Jurkat, Clone E6-1 (cell line): Measurements from ENCODE around the gene SERF1A. TPM values are rescaled to one million over a fixed set of nuclear protein-coding genes. Genes with fewer than 3 reads are reported as not detected.
"Not testable (repeated sequence)": the region's sequence is repeated elsewhere in the genome, so short reads cannot be mapped to it uniquely, and the experiment has no call there.

Experiments
- DNase-seq: peaks from one replicate; pipeline ENCODE4 v3.0.0-alpha.2; 2011; ENCODE audit warnings: low read depth, low spot score
- H3K4me3 ChIP-seq: 2 replicates; pipeline ENCODE4 v1.5.1; 2011; ENCODE audit warnings: mild to moderate bottlenecking, low read length, control low read depth, moderate library complexity
- polyA plus RNA-seq: library from polyadenylated mRNA; unstranded; fragments of >200 nt; gene quantifications from one replicate; pipeline ENCODE4 v1.2.1, GENCODE V29; 2012; ENCODE audit warnings: missing spikeins; ENCODE audit not compliant: insufficient read length, insufficient read depth

Gene SERF1A
- 1.1 TPM for polyA plus RNA-seq

DNA sequence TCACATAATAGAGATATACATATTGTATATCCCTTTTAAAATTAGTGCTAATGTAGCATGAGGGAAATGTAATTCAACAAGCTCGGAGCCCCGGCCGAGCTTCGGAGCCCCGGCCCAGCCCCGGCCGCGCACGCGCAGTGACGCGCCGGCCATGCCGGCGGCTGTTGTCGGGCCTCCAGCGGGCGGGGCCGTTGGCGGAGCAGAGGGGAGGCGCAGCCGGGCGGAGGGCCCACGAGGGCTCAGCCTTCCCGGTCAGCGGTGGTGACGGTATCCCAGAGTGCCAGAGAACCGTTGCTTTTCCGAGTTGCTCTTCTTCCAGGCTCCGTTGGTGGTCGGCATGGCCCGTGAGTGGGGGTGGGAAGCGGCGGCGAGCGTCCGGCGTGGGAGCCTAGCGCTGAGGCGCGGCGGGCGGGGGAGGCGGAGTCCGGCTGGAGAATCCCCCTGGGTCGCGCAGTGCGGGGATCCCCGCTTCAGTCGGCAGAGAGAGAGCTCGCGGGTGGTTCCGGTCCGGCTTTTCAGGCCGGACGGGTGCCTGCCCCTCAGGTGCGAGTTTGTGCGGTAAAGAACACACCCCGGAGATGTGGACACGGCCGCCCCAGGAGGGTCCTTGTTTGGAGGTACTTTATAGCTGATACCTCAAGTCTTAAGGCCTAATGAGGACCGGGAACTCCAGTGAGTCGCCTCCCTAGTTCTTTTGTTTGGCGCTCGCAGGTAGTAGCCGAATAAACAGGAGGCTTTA lies at the start of gene SERF1A:
Gene SERF1A, plus strand, starts transcription at position 137 of the 739 bp plus-strand sequence. Its CDS starts 201 bp downstream, at position 338.
- H3K4me3 ChIP-seq, DNase-seq: not testable (repeated sequence)

DNA sequence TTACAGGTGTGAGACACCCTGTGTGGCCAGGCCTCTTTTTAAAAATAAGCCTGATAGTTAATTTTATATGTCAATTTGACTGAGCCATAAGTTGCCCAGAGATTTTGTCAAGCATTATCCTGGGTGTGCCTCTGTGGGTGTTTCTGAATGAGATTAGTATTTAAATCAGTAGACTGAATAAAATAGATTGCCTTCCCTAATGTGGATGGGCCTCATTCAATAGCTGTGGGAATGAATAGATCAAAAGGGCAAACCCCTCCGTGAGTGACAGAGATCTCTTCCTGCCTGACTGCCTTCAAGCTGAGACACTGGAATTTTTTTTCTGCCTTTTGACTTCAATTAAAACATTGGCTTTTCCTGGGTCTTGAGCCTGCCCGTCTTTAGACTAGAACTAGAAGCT lies 33.7 kb upstream of the SERF1A start:
- not testable (repeated sequence) for DNase-seq, H3K4me3 ChIP-seq

DNA sequence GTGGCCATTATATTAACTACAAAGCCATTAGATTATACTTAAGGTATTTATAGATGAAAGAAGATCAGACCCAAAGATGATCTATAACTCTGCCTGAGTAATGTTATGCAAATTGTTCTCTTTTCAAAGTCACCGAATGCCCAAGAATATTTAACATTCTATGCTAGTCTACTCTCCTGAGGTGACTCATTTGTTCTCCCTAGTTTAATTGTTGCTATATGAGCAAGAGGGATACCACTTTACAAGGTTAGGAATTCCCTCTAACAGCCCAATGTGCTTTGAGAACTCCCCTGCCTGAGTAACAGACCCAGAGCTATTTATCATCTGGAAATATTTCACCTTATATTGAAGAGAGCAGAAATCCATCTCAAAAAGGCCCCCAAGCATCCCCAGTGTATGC lies 29.8 kb upstream of the SERF1A start:
- DNase-seq, H3K4me3 ChIP-seq: not testable (repeated sequence)

DNA sequence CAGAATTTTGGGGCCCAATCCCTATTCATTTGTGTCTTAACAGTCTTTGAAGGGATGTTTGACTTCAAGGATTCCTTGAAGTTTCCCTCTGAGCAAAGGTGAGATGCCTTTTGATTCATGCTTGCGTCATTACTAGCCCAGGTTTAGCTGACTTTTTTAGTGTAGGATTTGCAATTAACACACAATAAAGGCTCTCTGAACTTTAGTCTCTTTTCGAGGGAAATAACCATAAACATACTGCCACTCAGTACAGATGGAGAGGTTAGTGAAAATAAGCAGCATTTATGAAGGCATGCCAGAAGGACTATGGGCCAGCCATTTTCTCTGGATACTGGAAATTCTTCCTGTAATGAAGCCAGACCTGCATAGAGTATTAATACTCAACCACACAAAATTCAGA lies 4.4 kb upstream of the SERF1A start:
- H3K4me3 ChIP-seq, DNase-seq: not testable (repeated sequence)

DNA sequence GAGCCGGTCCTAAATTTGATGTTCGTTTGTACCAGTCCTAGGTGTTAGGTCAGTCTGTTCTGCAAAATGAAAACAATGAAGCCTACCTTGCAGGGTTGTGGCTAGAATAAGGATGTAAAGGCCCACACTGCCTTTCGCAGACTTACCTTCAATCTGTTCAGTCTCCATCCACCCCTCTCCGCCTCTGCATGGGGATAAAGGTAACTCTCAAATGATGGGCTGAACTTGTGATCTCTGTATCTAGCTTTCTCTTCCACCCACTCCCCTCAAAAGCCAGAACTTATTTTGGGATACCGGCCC lies 753 bp downstream of the SERF1A start:
- not testable (repeated sequence) for H3K4me3 ChIP-seq, DNase-seq

DNA sequence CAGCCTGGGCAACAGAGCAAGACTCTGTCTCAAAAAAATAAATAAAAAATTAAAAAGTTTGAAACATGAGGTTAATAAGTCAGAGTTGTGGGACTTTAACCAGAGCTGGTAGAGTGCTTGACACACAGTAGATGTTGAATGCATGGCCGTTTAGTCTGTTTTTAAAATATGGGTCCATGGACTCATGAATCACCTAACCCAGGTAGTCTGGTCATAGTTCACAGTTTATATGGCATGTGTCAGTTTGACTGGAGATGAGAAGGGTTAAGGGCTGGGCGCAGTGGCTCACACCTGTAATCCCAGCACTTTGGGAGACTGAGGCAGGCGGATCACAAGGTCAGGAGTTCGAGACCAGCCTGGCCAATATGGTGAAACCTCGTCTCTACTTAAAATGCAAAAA lies 6.2 kb downstream of the SERF1A start:
- DNase-seq, H3K4me3 ChIP-seq: not testable (repeated sequence)

DNA sequence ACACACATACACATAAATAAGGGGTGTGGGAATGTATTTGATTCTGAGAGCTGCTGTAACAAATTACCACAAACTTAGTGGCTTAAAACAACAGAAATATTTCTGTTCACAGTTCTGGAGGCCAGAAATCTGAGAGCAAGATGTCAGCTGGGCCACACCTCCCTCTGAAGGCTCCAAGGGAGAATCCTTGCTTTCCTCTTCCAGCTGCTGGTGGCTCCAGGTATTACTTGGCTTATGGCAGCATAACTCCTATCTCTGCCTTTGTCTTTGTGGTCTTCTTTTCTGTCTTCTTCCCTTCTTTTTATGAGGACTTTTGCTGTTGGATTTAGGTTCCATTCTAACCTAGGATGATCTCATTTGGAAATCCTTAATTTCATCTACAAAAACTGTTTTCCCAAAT lies 16.4 kb downstream of the SERF1A start:
- DNase-seq, H3K4me3 ChIP-seq: not testable (repeated sequence)

DNA sequence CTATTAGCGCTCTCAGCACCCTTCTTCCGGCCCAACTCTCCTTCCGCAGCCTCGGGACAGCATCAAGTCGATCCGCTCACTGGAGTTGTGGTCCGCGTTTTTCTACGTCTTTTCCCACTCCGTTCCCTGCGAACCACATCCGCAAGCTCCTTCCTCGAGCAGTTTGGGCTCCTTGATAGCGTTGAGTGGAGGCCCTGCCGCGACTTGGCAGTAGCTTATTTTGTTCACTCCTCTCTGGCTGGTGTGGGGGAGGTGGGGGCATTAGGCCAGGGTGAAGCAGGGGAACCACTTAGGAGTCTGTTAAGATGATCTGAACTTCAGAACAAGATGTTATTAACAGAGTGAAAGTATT lies 24.7 kb downstream of the SERF1A start:
- H3K4me3 ChIP-seq, DNase-seq: not testable (repeated sequence)

DNA sequence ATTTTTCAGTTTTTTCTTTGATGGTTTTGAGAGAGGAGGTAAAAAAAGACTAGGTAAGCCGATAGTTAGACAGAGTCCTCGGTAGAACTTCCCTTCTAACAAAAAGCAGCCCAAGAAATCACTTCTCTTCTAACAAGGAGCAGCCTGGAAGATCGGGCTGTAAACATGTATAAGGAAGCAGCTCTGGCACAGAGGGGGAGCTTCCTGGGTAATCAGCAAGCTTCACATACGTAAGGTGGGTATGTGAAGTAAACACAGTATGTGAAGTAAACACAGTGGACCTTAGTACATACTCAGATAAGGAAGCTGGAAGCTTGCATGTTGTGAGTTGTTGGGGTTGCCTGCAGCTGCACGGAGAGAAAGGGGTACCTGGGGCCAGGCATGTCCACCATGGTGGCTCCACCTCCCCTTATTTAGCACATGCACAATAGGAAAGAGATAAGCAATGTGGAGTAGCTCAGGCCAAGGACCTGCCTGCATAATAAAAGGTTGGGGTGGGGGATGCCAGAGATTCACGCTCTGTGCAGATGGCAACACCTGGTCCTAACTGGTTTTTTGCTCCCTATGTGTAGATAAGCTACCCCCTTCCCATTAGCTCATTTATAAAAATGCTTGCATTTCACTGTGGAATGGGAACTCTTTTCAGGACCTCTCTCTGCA lies 31.4 kb downstream of the SERF1A start:
- not testable (repeated sequence) for H3K4me3 ChIP-seq, DNase-seq

DNA sequence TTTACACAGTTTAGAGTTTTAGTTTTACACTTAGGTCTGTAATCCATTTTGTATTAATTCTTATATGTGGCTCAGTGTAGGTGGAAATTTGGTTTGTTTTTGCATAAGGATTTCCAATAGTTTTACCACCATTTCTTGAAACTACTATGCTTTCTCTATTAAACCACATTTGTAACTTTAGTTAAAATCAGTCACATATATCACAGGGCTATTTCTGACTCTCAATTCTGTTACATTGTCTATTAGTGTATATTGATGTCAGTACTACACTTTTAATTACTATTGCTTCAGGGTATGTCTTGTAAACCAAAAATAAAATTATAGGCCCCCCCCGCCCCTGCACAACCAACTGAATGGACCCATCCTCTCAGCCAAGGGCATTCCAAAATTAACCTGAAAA lies 32.1 kb downstream of the SERF1A start:
- not testable (repeated sequence) for DNase-seq, H3K4me3 ChIP-seq

DNA sequence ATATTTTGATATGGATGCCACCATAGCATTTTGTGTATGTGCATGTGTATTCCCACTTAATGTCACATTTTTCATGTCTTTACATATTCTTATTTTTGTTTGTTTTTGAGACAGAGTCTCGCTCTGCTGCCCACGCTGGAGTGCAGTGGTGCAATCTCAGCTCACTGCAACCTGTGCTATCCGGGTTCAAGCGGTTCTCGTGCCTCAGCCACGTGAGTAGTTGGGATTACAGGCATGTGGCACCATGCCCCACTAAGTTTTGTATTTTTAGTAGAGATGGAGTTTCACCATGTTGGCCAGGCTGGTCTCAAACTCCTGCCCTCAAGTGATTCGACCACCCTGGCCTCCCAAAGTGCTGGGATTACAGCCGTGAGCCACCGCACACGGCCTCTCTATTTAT lies 52.6 kb downstream of the SERF1A start:
- H3K4me3 ChIP-seq, DNase-seq: not testable (repeated sequence)
